Measurements from ENCODE around the gene FNIP1.
"Not testable (repeated sequence)": the region's sequence is repeated elsewhere in the genome, so short reads cannot be mapped to it uniquely, and the experiment has no call there.

Gene FNIP1

GRCh38 chr5:131635684-131636572 is 160.9 kb downstream of the FNIP1 start:
- no peak for DNase-seq

- DNase-seq, result peak; percentile 99
These were observed 161.7 kb downstream of the FNIP1 start, which contains the start of gene RAPGEF6 for GRCh38 chr5:131634996-131635683. Gene RAPGEF6, minus strand, starts transcription at chr5:131635229. Its CDS starts 199 bp downstream, at chr5:131635030.

- DNase-seq, result peak; percentile 72
These were observed 162.2 kb downstream of the FNIP1 start for GRCh38 chr5:131634666-131634995.

GRCh38 chr5:131634238-131634637 is 162.6 kb downstream of the FNIP1 start:
- no peak for DNase-seq

- no peak for DNase-seq
These were observed 163.0 kb downstream of the FNIP1 start for GRCh38 chr5:131633830-131634229.

GRCh38 chr5:131630963-131631350 is 165.9 kb downstream of the FNIP1 start:
- no peak for DNase-seq

GRCh38 chr5:131630208-131630962 is 166.4 kb downstream of the FNIP1 start:
- DNase-seq, result no peak

GRCh38 chr5:131628990-131629389 is 167.8 kb downstream of the FNIP1 start:
- DNase-seq, result no peak

GRCh38 chr5:131627207-131627865 is 169.5 kb downstream of the FNIP1 start:
- no peak for DNase-seq

GRCh38 chr5:131622633-131623032 is 174.2 kb downstream of the FNIP1 start:
- DNase-seq, result no peak

- DNase-seq, result not testable (repeated sequence)
These were observed 175.7 kb downstream of the FNIP1 start for GRCh38 chr5:131621164-131621563.

GRCh38 chr5:131619102-131619501 is 177.7 kb downstream of the FNIP1 start:
- DNase-seq, result no peak

GRCh38 chr5:131617140-131617822 is 179.5 kb downstream of the FNIP1 start:
- no peak for DNase-seq

GRCh38 chr5:131615957-131616356 is 180.9 kb downstream of the FNIP1 start:
- DNase-seq, result no peak

- no peak for DNase-seq
These were observed 183.4 kb downstream of the FNIP1 start for GRCh38 chr5:131613423-131613822.

- no peak for DNase-seq
These were observed 185.8 kb downstream of the FNIP1 start for GRCh38 chr5:131611064-131611381.

- no peak for DNase-seq
These were observed 186.4 kb downstream of the FNIP1 start for GRCh38 chr5:131610198-131611063.

GRCh38 chr5:131609774-131610173 is 187.0 kb downstream of the FNIP1 start:
- no peak for DNase-seq

GRCh38 chr5:131608597-131608996 is 188.2 kb downstream of the FNIP1 start:
- no peak for DNase-seq

- no peak for DNase-seq
These were observed 188.8 kb downstream of the FNIP1 start for GRCh38 chr5:131607903-131608540.

GRCh38 chr5:131607418-131607817 is 189.4 kb downstream of the FNIP1 start:
- no peak for DNase-seq

All from left hindlimb (tissue), 1 donor.